ENCODE results near the gene PCDHB9.
"Not testable (repeated sequence)": the region's sequence is repeated elsewhere in the genome, so short reads cannot be mapped to it uniquely, and the experiment has no call there.

PCDHB9 gene

GRCh38 chr5:141186897-141187512, at the start of gene PCDHB9:
Gene PCDHB9, plus strand, starts transcription at chr5:141187161. Its CDS starts 158 bp downstream, at chr5:141187319.
- TF ChIP-seq CTCF (IDR thresholded peaks at IDR 0.05; ENCODE audit: low read depth, low read length) = peak; percentile 69
- H3K27ac ChIP-seq = peak within 1 kb of the TSS; percentile 56
- no peaks in the 10 kb centered on the region for H3K9me3 ChIP-seq (ENCODE audit: severe bottlenecking)
- H3K36me3 ChIP-seq = no peaks in the 10 kb centered on the region
- H3K27me3 ChIP-seq (ENCODE audit: insufficient read depth, low read depth, severe bottlenecking) = no peaks in the 10 kb centered on the region
- H3K4me3 ChIP-seq (ENCODE audit: low read depth, low read length) = peak within 1 kb of the TSS; percentile 51
- DNase-seq = peak; percentile 69

- H3K27me3 ChIP-seq (ENCODE audit: insufficient read depth, low read depth, severe bottlenecking); H3K4me3 ChIP-seq (ENCODE audit: low read depth, low read length); H3K27ac ChIP-seq; H3K36me3 ChIP-seq; DNase-seq; H3K9me3 ChIP-seq (ENCODE audit: severe bottlenecking): not testable (repeated sequence)
Measured at GRCh38 chr5:141137346-141137745, 49.6 kb upstream of the PCDHB9 start.

- no peak for TF ChIP-seq CTCF (IDR thresholded peaks at IDR 0.05; ENCODE audit: low read depth, low read length)
- DNase-seq = no peak
- Histone ChIP-seq H3K36me3 (no peaks in the 10 kb centered on the region), H3K4me3 (ENCODE audit: low read depth, low read length) (no peak within 1 kb of the TSS), H3K27ac (no peak within 1 kb of the TSS), H3K9me3 (ENCODE audit: severe bottlenecking) (no peaks in the 10 kb centered on the region), H3K27me3 (ENCODE audit: insufficient read depth, low read depth, severe bottlenecking) (no peaks in the 10 kb centered on the region)
Measured at GRCh38 chr5:141149812-141150211, 37.1 kb upstream of the PCDHB9 start, which contains the start of gene PCDHB6. Gene PCDHB6, plus strand, starts transcription at chr5:141150057. Its CDS starts 201 bp downstream, at chr5:141150258.

- no peak for TF ChIP-seq CTCF (IDR thresholded peaks at IDR 0.05; ENCODE audit: low read depth, low read length)
- Histone ChIP-seq H3K27ac (no peak overlapping the region), H3K36me3 (no peaks in the 10 kb centered on the region), H3K27me3 (ENCODE audit: insufficient read depth, low read depth, severe bottlenecking) (no peaks in the 10 kb centered on the region), H3K9me3 (ENCODE audit: severe bottlenecking) (no peaks in the 10 kb centered on the region), H3K4me3 (ENCODE audit: low read depth, low read length) (no peak overlapping the region)
- DNase-seq = no peak
Measured at GRCh38 chr5:141150224-141150992, 36.6 kb upstream of the PCDHB9 start.

- Histone ChIP-seq H3K4me3 (ENCODE audit: low read depth, low read length) (no peak overlapping the region), H3K27me3 (ENCODE audit: insufficient read depth, low read depth, severe bottlenecking) (no peaks in the 10 kb centered on the region), H3K27ac (no peak overlapping the region), H3K36me3 (no peaks in the 10 kb centered on the region), H3K9me3 (ENCODE audit: severe bottlenecking) (no peaks in the 10 kb centered on the region)
- DNase-seq = no peak
- TF ChIP-seq CTCF (IDR thresholded peaks at IDR 0.05; ENCODE audit: low read depth, low read length) = no peak
Measured at GRCh38 chr5:141150993-141151325, 36.0 kb upstream of the PCDHB9 start.

- not testable (repeated sequence) for H3K27ac ChIP-seq; H3K27me3 ChIP-seq (ENCODE audit: insufficient read depth, low read depth, severe bottlenecking); H3K4me3 ChIP-seq (ENCODE audit: low read depth, low read length); H3K9me3 ChIP-seq (ENCODE audit: severe bottlenecking); DNase-seq; H3K36me3 ChIP-seq
Measured at GRCh38 chr5:141151632-141152031, 35.3 kb upstream of the PCDHB9 start.

GRCh38 chr5:141152096-141152495, 34.9 kb upstream of the PCDHB9 start:
- DNase-seq; H3K4me3 ChIP-seq (ENCODE audit: low read depth, low read length); H3K27me3 ChIP-seq (ENCODE audit: insufficient read depth, low read depth, severe bottlenecking); H3K9me3 ChIP-seq (ENCODE audit: severe bottlenecking); H3K27ac ChIP-seq; H3K36me3 ChIP-seq: not testable (repeated sequence)

Measured in WERI-Rb-1 (cell line).